Common myeloid progenitor, CD34-positive (primary cell): Measurements from ENCODE around the gene DLEC1.

ENCODE experiments used
- CTCF ChIA-PET: fragments of 350-600 bp; sonication (Branson Sonifier 250); formaldehyde crosslinking; loops from one replicate; lab custom pipeline; 2021; ENCODE audit warnings: antibody characterized with exemption; lab: Charles Lee
- POLR2A ChIA-PET: fragments of 350-600 bp; sonication (Branson Sonifier 250); formaldehyde crosslinking; loops from one replicate; lab custom pipeline; 2021; ENCODE audit warnings: antibody characterized with exemption; lab: Charles Lee
- DNase-seq, 3 donors: peaks; one replicate each; pipeline versions ENCODE4 v3.0.0 to v3.0.0-alpha.2; 2013
- H3K27ac ChIP-seq, 2 experiments: 1 replicate in 1 of 2; 2 replicates in 1 of 2; pipeline ENCODE4 v1.7.0; 2013; ENCODE audit warnings: inconsistent platforms in 2 of 2, low read length in 2 of 2, mild to moderate bottlenecking in 2 of 2, low read depth in 1 of 2, moderate library complexity in 1 of 2; ENCODE audit not compliant: severe bottlenecking in 2 of 2, insufficient read depth in 1 of 2, poor library complexity in 1 of 2
- H3K27me3 ChIP-seq, 5 experiments: replicated peaks in 2 of 5; 1 replicate in 3 of 5; 2 replicates in 2 of 5; pipeline versions ENCODE4 v1.6.1 to v1.7.0; 2013; ENCODE audit warnings: low read length in 4 of 5, mild to moderate bottlenecking in 2 of 5, moderate library complexity in 2 of 5, inconsistent platforms in 1 of 5; ENCODE audit not compliant: insufficient read depth in 5 of 5, control insufficient read depth in 4 of 5
- H3K36me3 ChIP-seq, 4 experiments: 1 replicate in 2 of 4; 2 replicates in 2 of 4; pipeline versions ENCODE4 v1.6.1 to v1.7.0; 2013; ENCODE audit warnings: low read length in 3 of 4, control low read depth in 1 of 4, mild to moderate bottlenecking in 1 of 4; ENCODE audit not compliant: control insufficient read depth in 4 of 4, insufficient read depth in 4 of 4
- H3K4me1 ChIP-seq, 4 experiments: 1 replicate in 3 of 4; 2 replicates in 1 of 4; pipeline versions ENCODE4 v1.6.1 to v1.7.1; 2013; ENCODE audit warnings: low read length in 3 of 4, mild to moderate bottlenecking in 3 of 4, control low read depth in 1 of 4, inconsistent platforms in 1 of 4, moderate library complexity in 1 of 4; ENCODE audit not compliant: control insufficient read depth in 4 of 4, insufficient read depth in 4 of 4; ENCODE audit errors: control extremely low read depth in 1 of 4
- H3K4me3 ChIP-seq, 7 experiments: 1 replicate in 4 of 7; 2 replicates in 3 of 7; pipeline versions ENCODE4 v1.5.1 to v1.7.0; 2013; ENCODE audit warnings: mild to moderate bottlenecking in 7 of 7, low read length in 6 of 7, moderate library complexity in 6 of 7, inconsistent platforms in 2 of 7, low read depth in 2 of 7, control low read depth in 1 of 7; ENCODE audit not compliant: insufficient read depth in 4 of 7, control insufficient read depth in 1 of 7; ENCODE audit errors: extremely low read depth in 1 of 7
- H3K9me3 ChIP-seq, 5 experiments: 1 replicate in 4 of 5; 2 replicates in 1 of 5; pipeline versions ENCODE4 v1.6.1 to v1.7.1; 2013; ENCODE audit warnings: low read length in 4 of 5, mild to moderate bottlenecking in 2 of 5, inconsistent platforms in 1 of 5, low read depth in 1 of 5, moderate library complexity in 1 of 5; ENCODE audit not compliant: control insufficient read depth in 4 of 5, insufficient read depth in 2 of 5; ENCODE audit errors: control extremely low read depth in 1 of 5
- WGBS: methylation state at CpG from one replicate; pipeline ENCODE4 v1.1.5; 2013; ENCODE audit not compliant: insufficient coverage; 5-methylcytosine and 5-hydroxymethylcytosine counted together

DLEC1 gene

DNA sequence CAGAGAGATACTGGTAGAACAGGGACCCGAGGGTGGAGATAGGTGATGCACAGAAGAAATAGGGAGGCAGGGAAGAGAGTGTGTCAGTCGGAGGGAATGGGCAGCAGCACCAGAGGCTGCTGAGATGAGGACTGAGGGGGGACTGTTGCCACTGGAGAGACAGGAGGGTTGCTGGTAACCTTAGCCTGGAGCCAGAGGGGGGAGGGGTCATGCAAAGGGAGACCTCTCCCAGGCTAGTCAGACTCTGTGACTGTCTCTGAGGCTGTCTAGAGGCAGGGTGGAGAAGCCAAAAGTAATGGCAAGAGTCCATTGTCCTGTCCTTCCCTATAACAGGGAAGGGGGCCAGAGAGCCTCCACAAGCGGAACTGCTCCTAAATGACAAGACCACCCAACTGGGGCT lies 2.1 kb upstream of the DLEC1 start:
- CTCF ChIA-PET, result no interaction called here
- 97% methylated on average over 3 of the region's 3 CpGs for WGBS
- POLR2A ChIA-PET, result no interaction called here
- no peak overlapping the region for H3K4me3 ChIP-seq
- no peaks in the 10 kb centered on the region for H3K36me3 ChIP-seq
- no peaks in the 10 kb centered on the region for H3K9me3 ChIP-seq
- H3K4me1 ChIP-seq, result peaks cover 7 to 25% (median 21%) of the 10 kb centered on the region in 4 experiments
- no peak for DNase-seq
- peaks cover 0 to 9% (median 6%) of the 10 kb centered on the region in 5 experiments for H3K27me3 ChIP-seq
- no peak overlapping the region for H3K27ac ChIP-seq

DNA sequence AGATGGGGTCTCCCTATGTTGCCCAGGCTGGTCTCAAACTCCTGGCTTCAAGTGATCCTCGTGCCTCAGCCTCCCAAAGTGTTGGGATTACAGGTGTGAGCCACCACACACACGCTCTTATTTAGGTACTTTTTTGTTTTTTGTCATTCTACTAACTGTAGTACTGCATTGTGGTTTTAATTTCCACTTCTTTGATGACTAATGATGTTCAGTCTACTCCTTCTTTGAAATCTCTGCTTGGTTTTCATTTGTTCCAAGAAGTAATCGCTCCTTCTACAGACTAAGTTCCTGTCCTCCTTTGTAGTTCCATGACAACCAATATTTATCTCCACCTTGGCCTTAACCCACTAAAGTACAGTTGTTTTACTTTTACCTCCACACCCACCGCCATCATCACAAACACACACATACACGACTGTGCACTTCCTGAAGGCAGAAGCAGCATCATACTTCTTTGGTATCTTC lies 529 bp upstream of the DLEC1 start:
- H3K27ac ChIP-seq, result no peak overlapping the region
- no peaks in the 10 kb centered on the region for H3K9me3 ChIP-seq
- H3K4me3 ChIP-seq, result peak overlapping the region in 4 of 7 experiments; percentile 34 to 72 (median 66)
- WGBS, result 9% methylated on average over 1 of the region's 5 CpGs
- no peaks in the 10 kb centered on the region for H3K27me3 ChIP-seq
- ChIA-PET CTCF (interaction anchor here (2.2 kb wide), 1 partner anchor 41 kb away, joined by 8 read pairs; no protein-coding TSS in a partner anchor), POLR2A (no interaction called here)
- peak; percentile 9 to 83 (median 72) for DNase-seq
- H3K36me3 ChIP-seq, result no peaks in the 10 kb centered on the region
- H3K4me1 ChIP-seq, result peaks cover 7 to 25% (median 21%) of the 10 kb centered on the region in 4 experiments

GRCh38 chr3:38039899-38040261 lies 872 bp downstream of the DLEC1 start:
- Histone ChIP-seq H3K4me3 (peak overlapping the region in 5 of 7 experiments; percentile 46 to 72 (median 62)), H3K4me1 (peaks cover 7 to 25% (median 21%) of the 10 kb centered on the region in 4 experiments), H3K36me3 (no peaks in the 10 kb centered on the region), H3K9me3 (no peaks in the 10 kb centered on the region), H3K27ac (no peak overlapping the region), H3K27me3 (peaks cover 0 to 2% (median 0%) of the 10 kb centered on the region in 5 experiments)
- ChIA-PET CTCF (interaction anchor here (0.7 to 2.2 kb wide), 6 partner anchors 12 to 68 kb away, joined by 3 to 8 read pairs (median 3); no protein-coding TSS in a partner anchor), POLR2A (no interaction called here)
- peak; percentile 80 to 91 (median 87) for DNase-seq
- WGBS, result 2% methylated on average over 11 of the region's 11 CpGs

- H3K36me3 ChIP-seq, result no peaks in the 10 kb centered on the region
- H3K27ac ChIP-seq, result no peak overlapping the region
- H3K4me3 ChIP-seq, result peak overlapping the region in 1 of 7 experiments; percentile 72
- CTCF ChIA-PET, result interaction anchor here (0.7 to 2.2 kb wide), 7 partner anchors 12 to 67 kb away, joined by 3 to 8 read pairs (median 3); no protein-coding TSS in a partner anchor
- no peaks in the 10 kb centered on the region for H3K9me3 ChIP-seq
- DNase-seq, result no peak
- 83% methylated on average over 4 of the region's 5 CpGs for WGBS
- POLR2A ChIA-PET, result no interaction called here
- peaks cover 0 to 4% (median 0%) of the 10 kb centered on the region in 5 experiments for H3K27me3 ChIP-seq
- H3K4me1 ChIP-seq, result peaks cover 7 to 25% (median 21%) of the 10 kb centered on the region in 4 experiments
These were observed 1.4 kb downstream of the DLEC1 start for GRCh38 chr3:38040401-38040800.

DNA sequence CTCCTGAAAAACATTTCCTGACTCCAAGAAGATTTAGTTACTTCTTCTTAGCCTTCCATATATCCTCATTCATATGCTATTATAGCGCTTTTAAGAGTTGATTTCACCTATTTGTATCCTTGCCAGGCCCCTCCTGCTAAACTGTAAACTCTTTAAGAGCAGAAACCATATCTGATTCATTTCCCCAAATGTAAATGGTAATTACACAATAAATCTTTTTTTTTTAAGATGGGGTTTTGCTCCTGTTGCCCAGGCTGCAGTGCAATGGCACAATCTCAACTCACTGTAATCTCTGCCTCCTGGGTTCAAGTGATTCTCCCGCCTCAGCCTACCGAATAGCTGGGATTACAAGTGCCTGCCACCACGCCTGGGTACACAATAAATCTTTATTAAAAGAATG lies 4.5 kb downstream of the DLEC1 start:
- Histone ChIP-seq H3K36me3 (no peaks in the 10 kb centered on the region), H3K9me3 (no peaks in the 10 kb centered on the region), H3K27me3 (peaks cover 0 to 4% (median 0%) of the 10 kb centered on the region in 5 experiments), H3K4me1 (peaks cover 5 to 20% (median 18%) of the 10 kb centered on the region in 4 experiments), H3K4me3 (no peak overlapping the region), H3K27ac (no peak overlapping the region)
- no peak for DNase-seq
- POLR2A ChIA-PET, result no interaction called here
- CTCF ChIA-PET, result interaction anchor here (1.0 kb wide), 1 partner anchor 11 kb away, joined by 3 read pairs; no protein-coding TSS in a partner anchor
- WGBS, result 100% methylated on average over 1 of the region's 4 CpGs

DNA sequence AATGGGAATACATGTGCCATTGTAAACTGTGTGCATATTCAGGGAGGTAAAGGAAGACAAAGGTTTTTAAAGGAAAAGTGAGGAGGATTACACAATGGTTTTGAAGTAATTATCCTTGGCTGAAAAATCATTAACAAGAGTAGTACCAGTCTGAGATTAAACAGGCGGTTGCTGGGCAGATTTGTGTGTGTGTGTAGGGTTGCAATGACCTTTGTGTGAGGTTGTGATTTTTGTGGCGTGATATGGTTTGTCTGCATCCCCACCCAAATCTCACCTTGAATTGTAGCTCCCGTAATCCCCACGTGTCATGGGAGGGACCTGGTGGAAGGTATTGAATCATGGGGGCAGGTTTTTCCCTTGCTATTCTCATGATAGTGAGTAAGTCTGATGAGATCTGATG lies 7.0 kb downstream of the DLEC1 start:
- no peak overlapping the region for H3K4me3 ChIP-seq
- H3K27me3 ChIP-seq, result peaks cover 0 to 4% (median 0%) of the 10 kb centered on the region in 5 experiments
- H3K9me3 ChIP-seq, result no peaks in the 10 kb centered on the region
- H3K36me3 ChIP-seq, result no peaks in the 10 kb centered on the region
- ChIA-PET POLR2A (no interaction called here), CTCF (interaction anchor here (1.3 kb wide), 1 partner anchor 61 kb away, joined by 3 read pairs; no protein-coding TSS in a partner anchor)
- WGBS, result 100% methylated on average over 2 of the region's 4 CpGs
- DNase-seq, result no peak
- no peak overlapping the region for H3K27ac ChIP-seq
- H3K4me1 ChIP-seq, result peaks cover 0 to 2% (median 0%) of the 10 kb centered on the region in 4 experiments

- peaks cover 0 to 2% (median 0%) of the 10 kb centered on the region in 4 experiments for H3K4me1 ChIP-seq
- ChIA-PET POLR2A (no interaction called here), CTCF (no interaction called here)
- WGBS, result no CpG with 5 or more reads among the region's 2 CpGs
- no peak overlapping the region for H3K27ac ChIP-seq
- no peak for DNase-seq
- H3K9me3 ChIP-seq, result no peaks in the 10 kb centered on the region
- H3K4me3 ChIP-seq, result no peak overlapping the region
- peaks cover 0 to 4% (median 0%) of the 10 kb centered on the region in 5 experiments for H3K27me3 ChIP-seq
- H3K36me3 ChIP-seq, result no peaks in the 10 kb centered on the region
These were observed 7.8 kb downstream of the DLEC1 start for GRCh38 chr3:38046821-38047220.
